Right lobe of liver (tissue), 4 donors: ENCODE results near the gene SLC15A4.

Experiments
- CTCF ChIP-seq, 4 donors: fragments of 200-600 bp in 3 of 4; fragments of 450-650 bp in 1 of 4; IDR thresholded peaks; one replicate each; pipeline versions ENCODE4 v1.5.1 to v1.8.0; 2016 to 2022; ENCODE audit warnings: antibody characterized with exemption in 4 of 4, mild to moderate bottlenecking in 2 of 4
- POLR2A ChIP-seq: fragments of 450-650 bp; IDR thresholded peaks from one replicate; pipeline ENCODE4 v1.6.1; 2017; ENCODE audit warnings: antibody characterized with exemption, mild to moderate bottlenecking
- donor health status: DM: no; HTN: no; CAD: no.
- donor health status: DM: no; HTN: no; CAD: no.
- donor health status: DM: no; HTN: yes; CAD: no.

- TF ChIP-seq CTCF (IDR thresholded peaks at IDR 0.05) (no peak), POLR2A (no peak)
These were observed 21.0 kb downstream of the SLC15A4 start for GRCh38 chr12:128802756-128803155.
